HCT116 (cell line): ENCODE data around the gene WNK2. TPM values are rescaled to one million over a fixed set of nuclear protein-coding genes. Genes with fewer than 3 reads are reported as not detected.
"Not testable (repeated sequence)": the region's sequence is repeated elsewhere in the genome, so short reads cannot be mapped to it uniquely, and the experiment has no call there.

Experiments
- ATAC-seq: fragments of 200-7000 bp; cut with Tn5 transposase; 2 replicates; pipeline ENCODE4 v1.9.1; 2020; ENCODE audit warnings: mild to moderate bottlenecking, moderate library complexity
- BruUV-seq: library from RNA; stranded (reverse); fragments of 400-500 nt; replicated peaks from 2 replicates; lab custom pipeline; 2021; lab: Mats Ljungman, UMichigan
- CTCF ChIA-PET: fragments of 300-600 bp; sonication (Branson Sonifier 250); formaldehyde crosslinking; loops from one replicate; lab custom pipeline; 2021; ENCODE audit warnings: antibody characterized with exemption; lab: Charles Lee
- POLR2A ChIA-PET: fragments of 300-600, 350-600 bp; sonication (Branson Sonifier 250); formaldehyde crosslinking; loops from one replicate; lab custom pipeline; 2021; ENCODE audit warnings: antibody characterized with exemption; lab: Charles Lee
- RAD21 ChIA-PET, 2 experiments: fragments of 300-600 bp; sonication (Branson Sonifier 250); formaldehyde crosslinking; loops; one replicate each; lab custom pipeline; 2023; ENCODE audit warnings: low total read pairs in 2 of 2; ENCODE audit not compliant: uncharacterized antibody in 2 of 2, unreplicated experiment in 2 of 2, low non-redundant PET in 1 of 2; lab: Charles Lee
- DNase-seq: peaks from one replicate; pipeline ENCODE4 v3.0.0-alpha.2; 2010; ENCODE audit warnings: low read depth, low spot score
- H2AFZ ChIP-seq: fragments of 200-600 bp; shearing (Covaris generic), sonication (generic); 2 replicates; pipeline ENCODE4 v1.6.1; 2017; ENCODE audit warnings: low read depth, mixed run types, mixed read lengths, antibody characterized with exemption, low read length; ENCODE audit not compliant: poor library complexity, severe bottlenecking
- H3K27ac ChIP-seq: 2 replicates; pipeline ENCODE4 v1.5.1; 2012; ENCODE audit warnings: low read depth, low read length
- H3K27me3 ChIP-seq: fragments of 200-600 bp; sonication (generic); 2 replicates; pipeline ENCODE4 v1.6.1; 2016; ENCODE audit warnings: mixed run types, low read length, mixed read lengths; ENCODE audit not compliant: insufficient read depth
- H3K36me3 ChIP-seq, 2 experiments: fragments of 200-500 bp in 1 of 2; fragments of 200-600 bp in 1 of 2; sonication (Bioruptor generic) in 1 of 2; sonication (generic) in 1 of 2; 2 replicates each; pipeline versions ENCODE4 v1.5.1 to v1.6.1; 2014 to 2016; ENCODE audit warnings: low read length in 2 of 2, inconsistent platforms in 1 of 2, mixed read lengths in 1 of 2, mixed run types in 1 of 2; ENCODE audit not compliant: insufficient read depth in 2 of 2, control insufficient read depth in 1 of 2
- H3K4me1 ChIP-seq, 2 experiments: fragments of 200-600 bp in 1 of 2; sonication (generic) in 1 of 2; 2 replicates each; pipeline versions ENCODE4 v1.5.1 to v1.6.1; 2012 to 2017; ENCODE audit warnings: low read length in 2 of 2, inconsistent platforms in 1 of 2, mild to moderate bottlenecking in 1 of 2, mixed read lengths in 1 of 2, mixed run types in 1 of 2, moderate library complexity in 1 of 2; ENCODE audit not compliant: insufficient read depth in 2 of 2, control insufficient read depth in 1 of 2
- H3K4me2 ChIP-seq: fragments of 200-600 bp; sonication (generic); 2 replicates; pipeline ENCODE4 v1.6.1; 2017; ENCODE audit warnings: mixed run types, low read length, mixed read lengths
- H3K4me3 ChIP-seq, 2 experiments: fragments of 200-600 bp in 1 of 2; sonication (generic) in 1 of 2; replicated peaks in 1 of 2; 2 replicates each; pipeline ENCODE4 v1.5.1; 2011 to 2016; ENCODE audit warnings: low read length in 2 of 2, control low read depth in 1 of 2, low read depth in 1 of 2, mild to moderate bottlenecking in 1 of 2, mixed read lengths in 1 of 2, mixed run types in 1 of 2
- H3K79me2 ChIP-seq: fragments of 200-600 bp; sonication (generic); 2 replicates; pipeline ENCODE4 v1.6.1; 2017; ENCODE audit warnings: mild to moderate bottlenecking, mixed run types, low read length, moderate library complexity, mixed read lengths; ENCODE audit not compliant: insufficient read depth
- H3K9ac ChIP-seq: fragments of 200-600 bp; sonication (generic); 2 replicates; pipeline ENCODE4 v1.6.1; 2016; ENCODE audit warnings: low read length, mixed read lengths
- H3K9me2 ChIP-seq: fragments of 200-600 bp; sonication (generic), shearing (Covaris generic); 2 replicates; pipeline ENCODE4 v1.6.1; 2017; ENCODE audit warnings: mixed run types, mild to moderate bottlenecking, moderate library complexity; ENCODE audit not compliant: insufficient read depth
- H3K9me3 ChIP-seq, 2 experiments: fragments of 200-500 bp in 1 of 2; fragments of 200-600 bp in 1 of 2; sonication (Bioruptor generic) in 1 of 2; sonication (generic) in 1 of 2; 2 replicates each; pipeline ENCODE4 v1.6.1; 2014 to 2017; ENCODE audit warnings: low read length in 2 of 2, mixed read lengths in 2 of 2, inconsistent platforms in 1 of 2, low read depth in 1 of 2, mild to moderate bottlenecking in 1 of 2, mixed run types in 1 of 2, moderate library complexity in 1 of 2; ENCODE audit not compliant: control insufficient read depth in 1 of 2, insufficient read depth in 1 of 2
- H4K20me1 ChIP-seq: fragments of 200-600 bp; sonication (generic), shearing (Covaris generic); 2 replicates; pipeline ENCODE4 v1.6.1; 2017; ENCODE audit warnings: mixed run types, mild to moderate bottlenecking, moderate library complexity; ENCODE audit not compliant: insufficient read depth
- EZH2 ChIP-seq: fragments of 200-600 bp; sonication (generic); IDR thresholded peaks from 2 replicates; pipeline ENCODE4 v1.6.1; 2017; ENCODE audit warnings: antibody characterized with exemption, mixed run types
- FOSL1 ChIP-seq: IDR thresholded peaks from 2 replicates; pipeline ENCODE4 v1.6.1; 2012; ENCODE audit warnings: low read depth
- SIN3A ChIP-seq: IDR thresholded peaks from 2 replicates; pipeline ENCODE4 v1.6.1; 2012; ENCODE audit warnings: low read depth
- SP1 ChIP-seq: IDR thresholded peaks from 2 replicates; pipeline ENCODE4 v1.6.1; 2012; ENCODE audit warnings: low read depth
- SRF ChIP-seq: IDR thresholded peaks from 2 replicates; pipeline ENCODE4 v1.6.1; 2012; ENCODE audit warnings: low read depth
- TCF7L2 ChIP-seq: IDR thresholded peaks from 2 replicates; pipeline ENCODE4 v1.7.0; 2011; ENCODE audit warnings: borderline replicate concordance, inconsistent platforms; ENCODE audit not compliant: insufficient read depth, insufficient read length; ENCODE audit errors: extremely low read depth
- YY1 ChIP-seq: IDR thresholded peaks from 2 replicates; pipeline ENCODE4 v1.6.1; 2011; ENCODE audit warnings: low read length, low read depth, moderate library complexity, mild to moderate bottlenecking; ENCODE audit not compliant: insufficient replicate concordance; ENCODE audit errors: extremely low read depth
- ZFX ChIP-seq: fragments of 450-650 bp; IDR thresholded peaks from 2 replicates; pipeline ENCODE4 v1.6.1; 2017
- ZNF274 ChIP-seq: fragments of 200-500 bp; sonication (Bioruptor generic); IDR thresholded peaks from 2 replicates; pipeline ENCODE4 v1.6.1; 2014; ENCODE audit warnings: mild to moderate bottlenecking, low read depth, low read length, inconsistent platforms
- intact Hi-C: fragments of 100-400 bp; cut with micrococcal nuclease; formaldehyde crosslinking; loops from 2 replicates; pipeline ENCODE4 v1.10.0; 2022
- total RNA-seq: library from RNA; stranded (reverse); gene quantifications from one replicate; pipeline ENCODE4 v1.2.1, GENCODE V29; 2021; ENCODE audit not compliant: unreplicated experiment
- TF ChIP-seq, protein P1 (sequence below), 3 experiments: fragments of 200-600 bp in 1 of 3; sonication (generic) in 1 of 3; IDR thresholded peaks in 2 of 3; conservative IDR thresholded peaks in 1 of 3; 2 replicates each; pipeline ENCODE4 v1.5.1; 2012 to 2017; ENCODE audit warnings: low read depth in 2 of 3, low read length in 2 of 3, antibody characterized with exemption in 1 of 3, borderline replicate concordance in 1 of 3, control low read depth in 1 of 3, mild to moderate bottlenecking in 1 of 3, mixed read lengths in 1 of 3, mixed run types in 1 of 3, moderate library complexity in 1 of 3; ENCODE audit not compliant: insufficient read depth in 1 of 3
- TF ChIP-seq, protein P2 (sequence below): IDR thresholded peaks from 2 replicates; pipeline ENCODE4 v1.6.1; 2012

The WNK2 gene
- total RNA-seq, 1 experiment from 2014 or later = 24.4 TPM

DNA sequence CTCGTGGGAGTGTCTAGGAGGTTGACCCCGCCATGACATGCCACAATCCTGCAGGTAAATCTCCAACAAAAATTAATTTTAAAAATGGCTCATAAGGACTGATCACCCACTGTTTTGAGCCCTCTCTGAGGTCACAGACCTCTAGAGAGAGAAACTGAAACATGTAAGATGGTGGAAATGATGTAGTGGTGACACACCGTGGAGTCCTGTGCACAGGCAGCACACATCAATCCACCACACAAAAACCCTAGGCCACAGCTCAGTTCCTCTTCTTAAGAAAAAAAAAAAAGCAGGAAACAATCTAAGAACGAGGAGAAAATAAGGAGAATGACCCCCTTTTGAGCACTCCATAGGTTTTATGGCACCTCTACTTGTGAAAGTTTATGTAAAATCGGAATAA, 173.7 kb downstream of the WNK2 start:
- intact Hi-C loops = no loop called here
- H3K27me3 ChIP-seq = no peaks in the 10 kb centered on the region
- H3K4me1 ChIP-seq = peaks cover 5 to 11% of the 10 kb centered on the region in 2 experiments
- TF ChIP-seq SIN3A (no peak), EZH2 (no peak), SP1 (no peak)
- H3K9ac ChIP-seq = no peak overlapping the region
- no TSS peak for BruUV-seq
- ChIA-PET RAD21 (no interaction called here), CTCF (no interaction called here), POLR2A (no interaction called here)
- no peak overlapping the region for H2AFZ ChIP-seq
- no peaks in the 10 kb centered on the region for H3K79me2 ChIP-seq
- peaks cover 0 to 3% of the 10 kb centered on the region in 2 experiments; a peak in 1 of 4 replicates for H3K9me3 ChIP-seq
- ATAC-seq (no peak), DNase-seq (no peak)
- no peaks in the 10 kb centered on the region for H3K36me3 ChIP-seq
- no peak overlapping the region for H3K4me2 ChIP-seq
- H3K9me2 ChIP-seq = no peaks in the 10 kb centered on the region
- no peaks in the 10 kb centered on the region for H4K20me1 ChIP-seq
- no peak overlapping the region for H3K4me3 ChIP-seq
- no peak overlapping the region for H3K27ac ChIP-seq

DNA sequence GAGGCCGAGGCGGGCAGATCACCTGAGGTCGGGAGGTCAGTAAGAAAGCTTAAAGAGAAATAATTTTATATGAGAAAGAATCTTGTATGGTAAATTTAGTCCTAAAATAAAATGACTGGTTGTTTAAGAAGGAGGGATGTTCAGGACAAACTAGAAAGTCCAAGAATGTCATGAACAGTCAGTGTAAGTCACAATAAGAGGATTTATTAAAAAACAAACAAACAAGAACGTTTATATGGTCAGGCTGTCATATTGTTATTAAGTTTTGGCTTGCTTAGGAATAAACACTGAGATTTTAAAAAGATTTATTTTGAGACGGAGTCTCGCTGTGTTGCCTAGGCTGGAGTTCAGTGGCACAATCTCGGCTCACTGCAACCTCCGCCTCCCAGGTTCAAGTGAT, 176.0 kb downstream of the WNK2 start:
- H2AFZ ChIP-seq, H3K4me3 ChIP-seq, RAD21 ChIA-PET, H3K4me2 ChIP-seq, H3K27ac ChIP-seq, H4K20me1 ChIP-seq, H3K9me2 ChIP-seq, H3K9ac ChIP-seq, H3K36me3 ChIP-seq, CTCF ChIA-PET, BruUV-seq, H3K9me3 ChIP-seq, DNase-seq, H3K27me3 ChIP-seq, H3K4me1 ChIP-seq, intact Hi-C loops, POLR2A ChIA-PET, H3K79me2 ChIP-seq, ATAC-seq: not testable (repeated sequence)

DNA sequence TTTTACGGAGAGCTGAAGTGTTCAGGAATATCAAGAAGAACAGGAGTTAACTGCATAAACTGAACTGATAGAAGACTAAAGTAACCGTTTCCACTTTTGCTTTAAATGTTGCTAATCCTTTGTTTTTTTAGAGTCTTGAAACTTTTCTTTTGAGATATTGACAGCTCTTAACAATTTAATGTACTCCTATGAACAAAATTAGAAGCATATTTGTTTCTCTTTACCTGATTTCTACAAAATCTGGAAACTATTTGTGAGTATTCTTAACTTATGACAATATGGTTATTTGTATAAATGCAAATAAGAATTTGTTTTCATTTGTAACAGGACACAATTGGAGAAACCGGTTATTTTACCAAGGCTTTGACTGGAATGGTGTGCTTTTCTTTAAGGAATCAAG, 178.1 kb downstream of the WNK2 start:
- BruUV-seq = no TSS peak
- Histone ChIP-seq H3K4me2 (no peak overlapping the region), H3K4me3 (no peak overlapping the region), H2AFZ (no peak overlapping the region), H3K27me3 (no peaks in the 10 kb centered on the region), H3K9ac (no peak overlapping the region), H4K20me1 (no peaks in the 10 kb centered on the region), H3K9me3 (peaks cover 0 to 3% of the 10 kb centered on the region in 2 experiments; a peak in 1 of 4 replicates), H3K79me2 (no peaks in the 10 kb centered on the region), H3K27ac (no peak overlapping the region), H3K9me2 (no peaks in the 10 kb centered on the region), H3K4me1 (no peaks in the 10 kb centered on the region), H3K36me3 (no peaks in the 10 kb centered on the region)
- intact Hi-C loops = no loop called here
- DNase-seq = no peak
- ChIA-PET CTCF (no interaction called here), RAD21 (no interaction called here), POLR2A (no interaction called here)
- no peak for ATAC-seq
- no peak for TF ChIP-seq SP1
- no peak for TF ChIP-seq YY1
- TF ChIP-seq ZNF274 = no peak
- TF ChIP-seq EZH2 = no peak
- TF ChIP-seq, protein P1, sequence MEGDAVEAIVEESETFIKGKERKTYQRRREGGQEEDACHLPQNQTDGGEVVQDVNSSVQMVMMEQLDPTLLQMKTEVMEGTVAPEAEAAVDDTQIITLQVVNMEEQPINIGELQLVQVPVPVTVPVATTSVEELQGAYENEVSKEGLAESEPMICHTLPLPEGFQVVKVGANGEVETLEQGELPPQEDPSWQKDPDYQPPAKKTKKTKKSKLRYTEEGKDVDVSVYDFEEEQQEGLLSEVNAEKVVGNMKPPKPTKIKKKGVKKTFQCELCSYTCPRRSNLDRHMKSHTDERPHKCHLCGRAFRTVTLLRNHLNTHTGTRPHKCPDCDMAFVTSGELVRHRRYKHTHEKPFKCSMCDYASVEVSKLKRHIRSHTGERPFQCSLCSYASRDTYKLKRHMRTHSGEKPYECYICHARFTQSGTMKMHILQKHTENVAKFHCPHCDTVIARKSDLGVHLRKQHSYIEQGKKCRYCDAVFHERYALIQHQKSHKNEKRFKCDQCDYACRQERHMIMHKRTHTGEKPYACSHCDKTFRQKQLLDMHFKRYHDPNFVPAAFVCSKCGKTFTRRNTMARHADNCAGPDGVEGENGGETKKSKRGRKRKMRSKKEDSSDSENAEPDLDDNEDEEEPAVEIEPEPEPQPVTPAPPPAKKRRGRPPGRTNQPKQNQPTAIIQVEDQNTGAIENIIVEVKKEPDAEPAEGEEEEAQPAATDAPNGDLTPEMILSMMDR (IDR thresholded peaks at IDR 0.05 in 2 of 3, conservative IDR thresholded peaks at IDR 0.05 in 1 of 3; ENCODE audit: borderline replicate concordance in 1 of 3, insufficient read depth in 1 of 3, low read depth in 2 of 3, low read length in 2 of 3) = no peak
- TF ChIP-seq TCF7L2 = no peak
- TF ChIP-seq, protein P2, sequence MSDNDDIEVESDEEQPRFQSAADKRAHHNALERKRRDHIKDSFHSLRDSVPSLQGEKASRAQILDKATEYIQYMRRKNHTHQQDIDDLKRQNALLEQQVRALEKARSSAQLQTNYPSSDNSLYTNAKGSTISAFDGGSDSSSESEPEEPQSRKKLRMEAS = no peak
- TF ChIP-seq ZFX = no peak
- TF ChIP-seq SRF = no peak
- no peak for TF ChIP-seq FOSL1
